Nucleus accumbens (tissue), 56 donors: ENCODE data around the gene PANX1.
A peak's percentile ranks its signal among the peaks of the same experiment; 100 is the strongest.

Source experiments
- DNase-seq, 56 donors: peaks; one replicate each; lab custom pipeline; 2025; lab: John Stamatoyannopoulos, UW

The PANX1 gene

DNA sequence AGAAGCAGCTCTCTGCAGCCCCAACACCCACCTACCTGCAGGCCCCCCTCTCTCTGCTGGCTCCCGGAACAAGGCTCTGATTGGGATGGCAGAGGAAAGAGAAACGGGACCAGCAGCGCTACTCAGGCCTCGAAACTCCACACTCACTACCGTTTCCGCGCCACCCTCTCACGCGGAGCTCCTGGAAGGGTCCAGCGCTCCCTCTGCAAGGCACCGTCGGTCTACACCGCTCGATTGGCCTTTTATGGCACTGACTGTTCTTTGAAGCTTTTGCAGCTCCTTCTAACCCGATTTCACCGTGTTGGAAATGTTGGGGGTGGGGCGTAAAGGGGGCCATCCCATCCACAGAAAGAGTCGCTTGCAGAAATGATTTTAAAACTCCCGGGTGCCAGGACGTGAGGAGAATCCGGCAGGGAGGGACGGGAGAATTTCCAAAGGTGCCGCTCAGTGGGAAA lies 323 bp upstream of the PANX1 start:
- peak in 7 of 56 donors; percentile 32 to 74 (median 61) for DNase-seq

DNA sequence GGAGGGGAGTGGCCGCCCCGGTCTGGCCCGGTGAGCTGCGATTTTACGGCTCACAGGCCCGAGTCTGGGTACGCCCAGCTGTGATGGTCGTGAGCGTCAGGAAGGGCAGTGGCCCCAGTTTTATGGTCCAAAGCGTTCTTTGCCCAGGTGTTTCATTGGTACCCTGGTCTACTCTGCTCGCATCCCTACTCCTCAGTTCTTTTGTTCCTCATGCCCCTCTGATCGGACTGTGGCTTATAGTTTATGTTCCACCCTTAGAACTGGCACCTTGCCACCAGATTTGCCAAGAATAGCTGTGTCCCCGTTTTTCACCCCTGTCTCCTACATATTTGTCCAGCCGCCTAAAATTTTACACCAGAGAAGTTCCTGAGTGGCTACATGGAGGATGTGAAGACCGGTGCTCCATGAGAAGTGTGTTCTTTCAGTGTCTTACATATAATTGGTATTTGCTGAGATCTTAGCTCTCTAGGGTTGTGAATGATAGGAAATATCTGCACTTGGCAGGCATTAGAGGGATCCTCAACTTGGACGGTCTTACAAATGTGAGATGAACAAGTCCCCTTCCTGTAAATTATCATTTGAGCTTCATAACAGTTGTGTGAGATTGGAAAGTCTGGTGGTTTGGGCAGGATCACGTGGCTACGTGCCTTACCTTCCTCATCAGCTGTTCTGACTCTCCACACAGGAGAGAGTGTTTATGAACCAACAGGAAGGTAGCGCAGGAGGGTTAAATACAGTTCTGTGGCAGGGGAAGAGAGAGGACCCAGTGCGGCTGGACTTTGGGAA lies 1.1 kb downstream of the PANX1 start:
- peak in 2 of 56 donors; percentile 40 to 56 for DNase-seq

DNA sequence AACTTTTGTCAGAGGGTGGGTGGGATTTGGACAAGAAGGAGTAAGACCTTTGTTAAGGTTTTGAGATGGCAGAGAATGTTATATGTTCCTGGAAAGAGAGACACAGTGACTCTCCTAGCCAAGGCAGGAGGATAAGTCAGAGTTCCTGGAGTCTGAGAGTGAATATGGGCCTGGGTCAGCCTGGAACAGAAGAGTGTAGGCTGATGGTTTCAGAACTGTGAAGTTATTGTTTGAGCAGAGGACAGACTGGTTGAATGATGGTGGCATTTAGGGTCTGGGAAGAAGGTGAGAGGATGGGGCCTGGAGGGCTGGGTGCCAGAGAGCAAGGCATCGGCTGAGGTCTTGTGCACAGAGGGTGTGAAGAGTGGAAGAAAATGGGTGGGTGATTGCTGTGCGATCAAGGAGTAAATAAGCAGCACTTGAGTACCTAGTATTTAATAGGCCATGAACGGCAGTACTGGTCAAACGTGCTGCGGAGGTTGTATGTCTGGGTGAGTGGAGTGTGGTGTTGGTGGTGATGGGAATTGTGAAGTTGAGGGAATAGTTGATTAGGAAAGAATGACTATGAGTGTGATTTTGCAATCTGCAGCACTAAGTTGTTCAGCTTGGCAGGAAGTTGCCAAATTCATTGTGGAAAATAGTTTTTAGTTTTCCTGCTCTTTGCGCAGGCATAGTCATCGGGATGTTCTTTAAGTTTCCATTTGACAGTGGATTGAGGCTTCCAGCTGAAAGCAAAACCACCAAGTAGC lies 1.8 kb downstream of the PANX1 start:
- no peak for DNase-seq

DNA sequence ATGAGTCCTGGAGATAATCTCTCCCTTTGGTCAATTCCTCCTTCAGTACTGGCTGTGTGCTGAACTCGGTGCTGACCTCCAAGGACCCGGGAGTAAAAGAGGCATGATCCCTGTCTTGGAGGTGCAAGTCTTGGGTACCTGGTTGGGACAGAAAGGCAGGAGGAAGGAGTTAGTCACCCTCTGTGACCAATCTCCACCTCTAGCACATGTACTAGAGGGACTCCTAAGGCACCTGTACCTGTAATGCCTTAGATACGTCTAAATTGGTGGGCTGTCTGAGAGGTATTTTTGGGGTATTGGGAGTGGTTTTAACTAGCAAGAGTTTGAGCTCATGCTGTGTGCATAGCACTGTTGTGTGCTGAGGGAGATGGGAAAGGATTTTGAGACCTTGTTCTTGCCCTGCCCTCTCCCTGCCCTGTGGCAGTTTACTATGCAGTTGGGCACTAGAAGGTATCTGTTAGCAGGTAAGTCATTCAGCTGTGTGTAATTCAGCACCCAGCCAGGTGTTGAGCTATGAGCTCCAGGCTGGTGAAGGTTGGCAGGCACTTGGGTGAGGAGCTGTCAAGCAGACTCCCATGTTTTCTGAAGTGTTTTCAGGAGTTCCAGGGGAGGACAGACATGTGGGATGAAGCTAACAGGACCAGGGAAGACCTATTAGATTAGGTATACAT lies 2.5 kb downstream of the PANX1 start:
- DNase-seq: no peak

DNA sequence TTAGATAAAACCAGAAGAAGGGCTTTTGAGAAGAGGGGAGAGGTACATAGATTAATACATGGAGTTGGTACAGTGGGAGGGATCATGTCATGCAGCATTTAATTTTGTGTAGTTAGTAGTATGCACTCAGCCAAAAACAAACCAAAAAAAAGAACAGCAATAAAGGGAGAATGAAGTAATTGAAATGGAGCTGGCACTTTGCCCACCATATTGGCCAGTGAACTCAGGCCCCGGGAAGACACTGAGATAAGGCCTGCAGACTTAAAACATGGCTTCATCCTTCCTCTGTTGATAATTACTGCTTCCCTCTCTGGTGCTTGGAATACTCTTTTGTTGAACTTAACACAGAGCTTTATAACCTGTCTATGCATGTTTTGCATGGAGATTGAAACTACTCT lies 3.1 kb downstream of the PANX1 start:
- DNase-seq: peak in 1 of 56 donors; percentile 6

DNA sequence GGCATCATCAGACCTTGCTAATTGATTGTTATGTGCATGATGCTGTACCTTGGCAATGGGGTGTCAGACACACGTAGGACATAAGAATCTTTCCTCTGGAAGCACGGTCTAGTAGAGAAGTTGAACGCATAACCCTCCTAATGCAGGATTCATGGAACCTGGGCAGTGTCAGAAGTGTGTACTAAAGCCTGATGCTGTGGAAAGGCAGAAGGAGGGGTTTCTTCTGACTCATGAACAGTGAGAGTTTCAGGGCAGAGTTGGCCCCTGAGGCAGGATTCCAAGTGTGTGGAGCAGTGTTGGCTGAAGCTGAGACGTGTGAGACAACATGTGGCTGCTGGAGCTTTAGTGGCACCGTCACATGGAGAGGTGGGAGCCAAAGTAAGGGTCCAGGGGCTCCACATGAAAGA lies 3.5 kb downstream of the PANX1 start:
- peak in 1 of 56 donors; percentile 20 for DNase-seq

DNA sequence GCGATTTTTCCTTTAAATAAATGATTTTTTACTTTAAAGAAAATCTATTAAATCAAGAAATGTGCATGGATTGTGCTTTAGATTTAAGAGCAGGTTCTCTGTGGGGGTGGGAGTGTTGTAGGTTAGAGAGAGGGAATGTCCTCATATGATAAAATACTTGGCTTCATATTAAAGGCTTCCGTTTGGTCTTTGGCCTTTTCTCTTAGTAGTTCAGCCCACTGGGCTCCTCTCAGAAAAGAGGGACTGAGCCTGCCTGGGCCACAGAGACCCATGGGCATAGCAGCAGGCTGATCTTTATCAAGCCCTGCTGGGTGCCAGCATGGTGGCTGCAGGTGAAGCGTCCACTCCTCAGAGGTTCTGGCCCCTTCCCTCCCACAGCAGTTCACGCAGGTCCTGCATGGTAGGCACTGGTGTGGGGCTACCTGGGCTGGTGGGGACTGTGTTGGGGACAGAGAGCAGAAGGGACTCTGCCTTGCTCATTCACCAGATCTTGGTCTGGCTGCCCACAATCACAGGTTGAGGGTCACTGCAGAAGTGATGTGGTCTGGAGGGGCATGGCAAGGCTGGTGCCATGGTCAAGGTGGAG lies 4.3 kb downstream of the PANX1 start:
- DNase-seq: no peak

DNA sequence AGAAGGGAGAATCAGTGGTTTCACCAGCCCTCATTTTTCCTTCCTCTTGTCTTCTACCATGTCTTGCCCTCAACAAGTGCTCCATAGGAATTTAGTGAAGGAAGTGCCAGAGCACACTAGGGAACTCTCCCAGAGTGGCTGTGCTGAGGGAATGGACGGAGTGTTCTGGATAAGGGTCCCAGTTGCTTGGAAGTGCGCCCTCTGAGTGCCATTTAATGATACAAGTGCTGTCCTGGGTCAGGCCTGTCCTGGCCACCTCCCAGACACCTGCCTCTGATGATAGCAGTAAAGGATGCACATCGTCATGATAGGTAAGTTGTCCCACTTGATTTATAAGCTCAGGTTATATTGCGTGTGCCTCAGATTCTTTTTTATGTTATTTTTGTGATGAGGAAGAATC lies 5.1 kb downstream of the PANX1 start:
- no peak for DNase-seq

DNA sequence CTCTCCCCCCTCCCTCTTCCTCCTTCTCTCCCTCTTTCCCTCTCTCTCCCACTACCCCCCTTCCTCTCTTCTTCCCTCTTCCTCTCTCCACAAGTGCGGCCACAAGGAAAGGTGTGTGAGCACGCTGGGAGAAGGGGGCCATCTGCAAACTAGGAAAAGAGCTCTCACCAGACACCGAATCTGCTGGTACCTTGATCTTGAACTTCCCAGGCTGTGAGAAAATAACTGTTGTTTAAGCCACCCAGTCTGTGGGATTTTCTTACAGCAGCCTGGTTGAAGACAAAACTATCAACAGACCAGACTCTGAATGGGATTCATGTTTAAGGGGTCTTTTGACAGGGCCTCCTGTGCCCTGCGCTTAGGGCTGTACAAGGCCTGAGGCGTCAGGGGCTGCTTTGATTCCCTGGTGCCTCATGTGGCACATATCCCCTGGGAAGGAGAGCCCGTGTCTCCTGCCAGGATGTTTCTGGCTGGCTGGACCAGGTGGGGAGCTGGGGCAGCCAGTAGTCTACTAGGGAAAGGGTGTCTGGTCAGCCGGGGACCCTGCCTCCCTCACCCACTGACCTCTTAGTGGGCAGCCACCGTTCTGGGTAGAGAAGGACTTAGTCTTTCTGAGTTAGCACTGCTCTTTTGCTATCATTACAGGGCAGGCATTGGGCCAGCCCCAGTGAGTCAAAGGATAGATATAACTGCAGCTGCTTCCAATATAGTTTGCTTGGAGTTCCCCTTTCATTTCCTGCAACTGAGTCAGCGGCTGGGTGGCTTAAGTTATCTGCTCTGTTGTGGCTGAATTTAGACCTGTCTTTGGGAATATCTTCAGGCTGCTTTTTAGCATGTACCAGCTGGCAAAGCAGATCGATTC lies 6.2 kb downstream of the PANX1 start:
- DNase-seq: peak in 5 of 56 donors; percentile 13 to 37 (median 17)

DNA sequence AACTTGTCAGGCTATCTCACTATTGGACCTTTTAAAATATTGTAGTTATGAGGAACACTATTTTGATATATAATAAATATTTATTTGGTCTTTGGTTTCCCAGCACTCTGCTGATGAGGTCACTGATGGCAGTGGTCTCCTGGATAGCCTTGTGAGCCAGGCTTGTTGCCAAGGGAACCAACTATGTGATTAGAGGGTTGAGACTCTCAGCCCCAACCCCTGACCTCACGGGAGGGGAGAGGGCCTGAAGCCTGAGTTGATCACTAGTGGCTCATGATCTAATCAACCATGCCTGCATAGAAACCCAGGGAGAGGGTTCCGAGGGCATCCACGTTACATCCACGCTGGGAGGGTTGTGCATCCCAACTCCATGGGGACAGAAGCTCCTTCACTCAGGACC lies 10.8 kb downstream of the PANX1 start:
- no peak for DNase-seq

DNA sequence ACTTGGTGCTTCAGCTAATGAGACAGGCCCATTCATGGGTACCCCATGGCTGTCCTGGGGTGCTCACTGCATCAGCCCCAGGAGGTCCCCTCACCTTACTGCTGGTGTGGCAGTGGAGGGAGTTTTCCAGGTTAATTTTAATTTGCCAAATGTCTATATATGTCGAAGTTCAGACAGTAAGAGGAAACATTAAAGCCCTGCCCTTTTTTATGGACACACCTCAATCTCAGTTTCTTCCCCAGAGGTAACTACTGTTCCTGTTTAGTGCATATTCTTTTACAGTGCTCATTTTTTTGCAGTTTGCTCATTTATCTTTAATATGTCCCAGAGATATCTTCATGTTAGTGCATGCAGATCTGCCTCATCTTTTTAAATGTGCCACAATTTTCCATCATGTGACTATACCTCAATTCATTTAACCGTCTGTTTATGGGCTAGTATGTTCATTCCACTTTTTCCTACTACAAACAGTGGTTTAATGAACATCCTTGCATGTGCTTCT lies 11.6 kb downstream of the PANX1 start:
- DNase-seq: no peak

DNA sequence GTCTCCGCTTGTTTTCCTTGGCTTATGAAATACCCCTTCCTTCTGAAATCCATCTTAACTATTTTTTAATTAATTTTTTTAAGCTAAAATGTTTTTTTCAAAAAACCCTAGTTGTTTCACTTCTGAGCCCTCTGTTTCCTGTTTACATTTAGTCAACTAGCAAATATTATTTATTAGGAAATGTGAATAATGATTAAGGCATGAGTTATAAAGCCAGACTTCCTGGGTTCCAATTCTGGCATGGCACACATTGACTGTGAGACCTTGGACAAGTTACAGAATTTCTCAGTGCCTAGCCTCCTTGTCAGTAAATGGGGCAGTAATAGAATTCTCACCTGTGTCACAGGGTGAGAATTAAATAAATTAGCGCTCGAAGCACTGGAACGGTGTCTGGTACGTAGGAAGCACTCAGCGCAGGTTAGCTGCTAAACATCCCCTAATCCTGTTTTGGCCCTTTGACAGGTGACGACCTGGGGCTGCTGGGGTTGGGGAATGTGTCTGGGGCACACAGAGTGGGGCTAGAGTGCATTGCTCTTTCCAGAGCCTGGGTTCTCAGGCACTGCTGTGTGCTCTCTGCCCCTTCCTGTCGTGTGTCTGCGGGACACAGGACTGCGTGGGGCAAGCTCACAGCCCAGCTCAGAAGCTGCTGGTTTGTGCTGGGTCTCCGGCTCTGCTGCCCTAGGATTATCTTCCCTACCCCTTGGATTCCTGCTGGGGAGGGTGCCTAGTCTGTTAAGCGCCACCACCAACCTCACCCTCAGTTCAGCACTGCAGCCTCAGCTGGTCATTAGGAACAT lies 13.1 kb downstream of the PANX1 start:
- no peak for DNase-seq

DNA sequence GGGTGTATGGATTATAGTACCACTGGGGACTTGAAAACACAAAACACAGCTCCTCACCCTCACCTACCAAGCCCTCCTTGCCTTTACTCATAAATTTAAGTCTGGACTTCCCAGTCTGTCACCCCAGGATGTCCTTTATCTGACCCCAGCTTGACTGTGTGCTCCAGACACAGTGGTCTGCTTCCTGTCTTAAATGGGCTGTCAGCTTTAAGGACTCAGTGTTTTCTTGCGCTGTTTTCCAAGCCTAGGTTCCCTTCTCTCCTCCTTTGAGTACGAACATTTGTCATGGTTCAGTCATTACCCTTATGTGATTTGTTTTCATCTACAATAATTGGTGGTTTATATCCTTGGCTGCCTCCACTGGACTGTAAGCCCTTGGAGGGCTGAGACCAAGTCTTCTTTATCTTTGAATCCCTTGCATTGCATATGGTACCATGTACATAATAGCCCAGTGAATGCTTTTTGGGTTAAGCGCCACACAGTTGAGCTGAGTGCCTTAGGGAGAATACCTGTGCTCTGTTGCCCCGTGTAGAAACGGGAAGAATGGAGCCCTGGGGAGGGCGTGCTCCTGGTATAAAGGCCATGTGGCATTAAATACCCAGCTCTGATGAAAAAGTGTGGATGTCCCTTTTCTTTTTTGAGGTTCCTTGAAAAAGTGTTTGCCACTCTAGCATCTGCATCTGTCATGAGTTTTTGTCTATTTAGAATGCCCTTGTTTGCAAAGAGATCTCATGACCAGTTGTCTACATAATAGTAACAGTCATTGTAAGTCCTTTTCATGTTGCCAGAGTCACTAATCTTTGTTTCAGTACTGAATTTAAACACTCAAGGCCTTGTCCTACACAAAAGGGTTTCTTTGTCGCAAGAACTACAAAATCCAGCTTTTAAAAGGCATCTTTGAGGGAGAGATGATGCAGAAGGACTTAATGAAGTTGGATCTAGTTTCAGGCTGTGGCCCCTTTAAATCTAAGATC lies 14.0 kb downstream of the PANX1 start:
- no peak for DNase-seq

DNA sequence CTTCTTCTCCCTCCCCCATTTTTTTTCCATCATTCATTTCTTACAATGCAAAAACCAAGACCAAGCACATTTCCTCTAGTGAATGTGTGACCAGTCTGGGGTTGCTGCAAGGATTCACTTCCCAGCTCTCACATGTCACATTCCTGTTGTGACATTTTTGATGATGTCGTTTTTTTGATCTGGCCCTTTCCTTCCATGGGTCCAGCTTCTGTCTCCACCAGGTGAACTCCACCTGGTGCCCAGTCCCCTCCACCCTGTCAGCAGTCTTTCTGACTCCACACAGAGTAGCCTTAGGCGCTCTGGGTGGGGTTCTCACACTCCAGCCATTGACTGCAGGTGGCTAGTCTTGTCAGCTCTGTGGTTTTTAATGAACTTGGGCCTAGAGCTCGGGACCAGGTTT lies 15.6 kb downstream of the PANX1 start:
- no peak for DNase-seq

DNA sequence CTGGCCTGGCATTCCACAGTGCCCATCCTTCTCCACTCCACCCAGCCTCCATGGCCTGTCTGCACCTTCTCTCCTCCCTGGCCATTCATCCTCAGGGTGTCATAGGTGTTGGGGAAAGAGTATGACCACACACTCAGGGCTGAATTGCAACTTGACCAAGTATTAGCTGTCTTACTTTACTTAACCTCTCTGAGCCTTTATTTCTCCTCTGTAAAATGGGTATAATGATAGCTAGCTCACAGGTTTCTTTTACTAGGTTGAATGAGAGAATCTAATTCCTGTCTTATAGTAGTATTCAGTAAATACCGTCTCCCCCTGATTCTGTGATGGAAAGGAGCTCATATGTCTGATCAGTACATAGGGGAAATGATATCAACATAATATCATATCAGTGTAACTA lies 16.0 kb downstream of the PANX1 start:
- no peak for DNase-seq

DNA sequence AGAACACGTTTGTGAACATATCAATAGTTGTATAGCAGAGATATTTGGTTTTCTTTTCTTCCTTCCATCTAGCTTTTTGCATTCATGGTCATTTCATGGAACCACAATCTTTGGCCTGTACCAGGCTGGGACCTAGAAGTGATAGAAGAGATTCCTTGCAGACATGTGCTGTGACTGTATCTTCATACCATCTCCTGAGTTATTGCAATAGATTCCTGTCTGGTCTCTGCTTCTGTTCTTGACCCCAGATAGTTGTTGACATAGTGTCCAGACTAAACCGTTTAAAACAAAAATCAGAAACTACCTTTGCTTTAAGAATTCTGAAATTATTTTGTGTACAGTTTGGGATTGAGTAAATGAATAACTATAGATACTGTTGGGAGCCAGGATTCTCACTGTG lies 16.8 kb downstream of the PANX1 start:
- DNase-seq: no peak

DNA sequence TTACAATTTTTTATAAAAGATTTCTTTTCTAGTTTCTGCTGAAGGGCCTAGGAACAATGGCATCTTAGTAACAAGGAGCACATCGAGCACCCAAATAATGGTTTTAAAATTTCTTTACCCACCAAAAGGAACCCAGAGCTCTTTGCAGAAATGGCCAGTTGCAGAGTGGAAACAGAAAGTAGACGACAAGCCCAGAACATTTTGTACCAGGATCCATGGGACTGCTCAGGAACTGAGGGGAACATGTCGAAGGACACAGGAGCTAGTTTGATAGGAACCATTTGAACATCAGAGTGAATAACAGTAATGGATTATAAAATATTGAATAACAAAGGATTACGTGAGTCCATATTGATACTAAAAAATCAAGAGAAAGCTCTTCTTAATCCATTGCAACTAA lies 17.3 kb downstream of the PANX1 start:
- DNase-seq: no peak

DNA sequence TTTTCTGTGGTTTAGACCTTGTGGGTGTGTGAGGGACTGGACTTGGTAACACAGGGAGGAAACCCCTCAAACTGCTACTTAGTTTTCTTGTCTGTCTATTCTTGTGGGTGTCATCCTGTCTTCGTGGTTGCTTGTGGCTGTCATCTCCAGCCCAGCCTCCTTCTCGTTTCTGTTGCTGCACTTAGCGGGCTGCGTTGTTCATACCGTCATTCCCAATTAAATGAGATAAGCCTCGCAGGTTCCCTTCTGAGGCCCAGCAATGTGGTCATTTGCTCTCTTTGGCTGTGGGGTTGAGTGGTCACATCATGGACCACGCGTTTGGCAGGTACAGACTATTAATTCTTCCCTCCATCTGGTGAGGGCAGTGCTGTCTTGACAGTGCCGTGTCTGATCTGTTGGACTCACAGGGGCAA lies 18.8 kb downstream of the PANX1 start:
- no peak for DNase-seq
